ENCODE results near the gene C19orf47. TPM values are rescaled to one million over a fixed set of nuclear protein-coding genes. Genes with fewer than 3 reads are reported as not detected.

Gene C19orf47
- polyA plus RNA-seq, 1 donor from 2014 or later: 22.8 TPM

GRCh38 chr19:40339018-40339728 lies 9.0 kb downstream of the C19orf47 start:
- Histone ChIP-seq H3K9ac (ENCODE audit: low read length) (no peak overlapping the region), H4K20me1 (ENCODE audit: insufficient read depth) (no peaks in the 10 kb centered on the region), H3K4me2 (ENCODE audit: low read length) (no peak overlapping the region), H3K9me2 (ENCODE audit: insufficient read depth, low read length) (no peaks in the 10 kb centered on the region), H3K4me3 (ENCODE audit: low read length) (no peak overlapping the region), H3K9me3 (ENCODE audit: low read length) (no peaks in the 10 kb centered on the region), H3K27me3 (ENCODE audit: insufficient read depth, low read depth, low read length) (no peaks in the 10 kb centered on the region), H3K27ac (ENCODE audit: low read length) (no peak overlapping the region), H3K79me2 (replicated peaks; ENCODE audit: insufficient read depth, low read length) (no peaks in the 10 kb centered on the region), H3F3A (ENCODE audit: insufficient read depth, low read length, poor library complexity, severe bottlenecking) (no peaks in the 10 kb centered on the region), H3K36me3 (ENCODE audit: insufficient read depth, low read length) (no peaks in the 10 kb centered on the region), H2AFZ (ENCODE audit: low read depth, low read length) (no peak overlapping the region)
- TF ChIP-seq MXI1 (conservative IDR thresholded peaks at IDR 0.05; ENCODE audit: poor library complexity, severe bottlenecking) (no peak), REST (IDR thresholded peaks at IDR 0.05; ENCODE audit: borderline replicate concordance) (no peak), CTCF (IDR thresholded peaks at IDR 0.05; ENCODE audit: poor library complexity, severe bottlenecking) (no peak), TAF1 (IDR thresholded peaks at IDR 0.05; ENCODE audit: low read depth) (no peak), EP300 (conservative IDR thresholded peaks at IDR 0.05; ENCODE audit: poor library complexity, severe bottlenecking) (no peak), SMC3 (conservative IDR thresholded peaks at IDR 0.05; ENCODE audit: poor library complexity) (no peak), POLR2AphosphoS5 (IDR thresholded peaks at IDR 0.05) (no peak), EZH2 (IDR thresholded peaks at IDR 0.05; ENCODE audit: borderline replicate concordance, insufficient read depth, low read length, poor library complexity, severe bottlenecking) (no peak)

- no peaks in the 10 kb centered on the region for H4K20me1 ChIP-seq (ENCODE audit: insufficient read depth)
- H3K4me3 ChIP-seq (ENCODE audit: low read length): no peak overlapping the region
- H3K9me2 ChIP-seq (ENCODE audit: insufficient read depth, low read length): no peaks in the 10 kb centered on the region
- TF ChIP-seq EP300 (conservative IDR thresholded peaks at IDR 0.05; ENCODE audit: poor library complexity, severe bottlenecking) (no peak), MXI1 (conservative IDR thresholded peaks at IDR 0.05; ENCODE audit: poor library complexity, severe bottlenecking) (no peak)
- H3K27ac ChIP-seq (ENCODE audit: low read length): no peak overlapping the region
- H3K27me3 ChIP-seq (ENCODE audit: insufficient read depth, low read depth, low read length): no peaks in the 10 kb centered on the region
- H2AFZ ChIP-seq (ENCODE audit: low read depth, low read length): no peak overlapping the region
- H3K9ac ChIP-seq (ENCODE audit: low read length): no peak overlapping the region
- no peaks in the 10 kb centered on the region for H3K36me3 ChIP-seq (ENCODE audit: insufficient read depth, low read length)
- no peaks in the 10 kb centered on the region for H3F3A ChIP-seq (ENCODE audit: insufficient read depth, low read length, poor library complexity, severe bottlenecking)
- no peak overlapping the region for H3K4me2 ChIP-seq (ENCODE audit: low read length)
- no peaks in the 10 kb centered on the region for H3K79me2 ChIP-seq (replicated peaks; ENCODE audit: insufficient read depth, low read length)
- H3K9me3 ChIP-seq (ENCODE audit: low read length): no peaks in the 10 kb centered on the region
These were observed 10.6 kb downstream of the C19orf47 start for GRCh38 chr19:40337594-40337993.

All from neural cell (in vitro differentiated cells).